ENCODE results near the gene TRAF1.

Gene TRAF1

DNA sequence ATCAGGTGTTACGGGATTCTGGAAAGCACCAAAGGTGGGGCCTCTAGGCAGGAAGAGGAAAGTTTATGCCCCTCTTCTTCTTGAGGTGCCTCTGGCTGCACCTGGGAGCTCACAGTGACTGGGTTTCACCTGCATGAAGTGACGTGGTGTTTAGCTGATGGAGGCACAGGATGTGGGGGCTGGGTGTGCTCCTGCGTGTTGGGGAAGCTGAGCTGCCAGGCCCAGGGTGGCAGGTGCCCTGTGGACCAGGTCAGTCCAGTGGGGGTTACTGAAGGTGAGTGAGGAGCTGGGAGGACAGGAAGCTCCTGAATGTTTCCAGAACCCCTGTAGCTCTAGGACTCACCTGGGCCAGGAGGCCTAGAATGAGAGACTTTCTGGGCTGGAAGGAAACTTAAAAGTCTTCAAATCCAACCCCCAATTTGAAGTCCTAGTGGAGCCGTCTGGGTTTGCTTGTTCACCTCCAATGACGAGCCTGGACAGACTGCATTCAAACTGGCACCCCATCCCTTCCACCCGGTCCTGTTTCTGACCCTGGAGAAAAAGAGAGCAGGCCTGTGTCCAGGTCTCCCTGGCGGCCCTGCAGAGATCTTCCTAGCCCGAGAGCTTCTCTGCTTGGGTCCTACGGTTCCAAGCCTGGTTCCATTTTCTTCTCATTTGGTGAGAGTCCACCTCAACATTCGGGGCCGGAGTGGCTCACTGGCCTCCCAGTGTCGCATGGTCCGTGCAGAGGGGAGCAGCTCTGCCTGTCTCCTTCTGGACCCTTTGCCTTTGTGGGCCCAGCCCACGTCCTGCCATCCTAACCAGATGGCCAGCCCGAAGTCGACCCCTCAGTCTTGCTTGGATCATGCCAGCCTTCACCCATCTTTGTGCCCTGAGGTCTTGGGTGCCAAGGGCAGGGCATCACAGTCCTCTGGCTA is 22.3 kb downstream of the TRAF1 start:
- DNase-seq, result no peak

DNA sequence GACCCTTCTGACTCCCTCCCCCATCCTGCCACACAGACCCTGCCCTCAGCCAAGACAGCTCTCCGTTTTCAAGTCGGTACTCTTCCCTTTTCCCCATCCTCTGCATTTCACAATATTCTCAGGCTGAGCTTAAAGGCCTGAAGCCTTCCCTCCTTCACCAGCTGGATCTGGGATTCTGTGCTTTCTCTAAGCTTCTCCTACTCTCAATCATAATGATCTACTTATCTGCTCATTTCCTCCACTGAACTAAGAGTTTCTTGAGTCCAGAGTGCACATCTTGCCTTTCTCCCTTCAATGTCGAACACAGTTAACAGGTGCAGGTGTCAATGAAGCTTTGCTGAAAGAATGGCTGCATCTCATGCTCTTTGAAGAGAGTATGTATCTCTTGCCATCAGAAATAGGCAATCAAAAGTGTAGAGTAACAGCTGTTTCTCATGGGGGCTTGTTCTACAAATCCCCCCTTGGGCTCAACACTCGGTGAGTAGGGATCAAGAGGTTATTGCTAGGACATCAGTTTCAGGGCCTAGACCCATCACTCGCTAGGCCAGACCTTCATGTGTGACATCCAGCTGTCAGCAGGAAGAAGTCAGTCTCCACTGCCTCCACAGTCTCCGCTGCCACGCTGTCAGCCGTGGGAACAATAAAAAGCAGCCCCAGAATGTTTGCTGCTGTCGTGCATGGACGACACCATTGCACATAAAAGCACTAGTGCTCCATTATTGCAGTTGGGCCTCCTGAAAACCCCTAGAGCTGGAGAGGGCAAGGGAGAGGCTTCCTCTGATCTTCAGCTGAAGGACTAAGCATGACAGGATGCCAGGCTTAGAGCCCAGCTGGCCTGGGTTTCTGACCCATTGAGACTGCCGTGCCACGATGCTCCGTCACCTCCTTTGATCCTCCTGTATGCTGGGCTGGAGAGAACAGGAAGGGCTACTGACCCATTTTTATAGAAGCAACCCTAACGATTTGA is 23.7 kb downstream of the TRAF1 start:
- no peak for DNase-seq

DNA sequence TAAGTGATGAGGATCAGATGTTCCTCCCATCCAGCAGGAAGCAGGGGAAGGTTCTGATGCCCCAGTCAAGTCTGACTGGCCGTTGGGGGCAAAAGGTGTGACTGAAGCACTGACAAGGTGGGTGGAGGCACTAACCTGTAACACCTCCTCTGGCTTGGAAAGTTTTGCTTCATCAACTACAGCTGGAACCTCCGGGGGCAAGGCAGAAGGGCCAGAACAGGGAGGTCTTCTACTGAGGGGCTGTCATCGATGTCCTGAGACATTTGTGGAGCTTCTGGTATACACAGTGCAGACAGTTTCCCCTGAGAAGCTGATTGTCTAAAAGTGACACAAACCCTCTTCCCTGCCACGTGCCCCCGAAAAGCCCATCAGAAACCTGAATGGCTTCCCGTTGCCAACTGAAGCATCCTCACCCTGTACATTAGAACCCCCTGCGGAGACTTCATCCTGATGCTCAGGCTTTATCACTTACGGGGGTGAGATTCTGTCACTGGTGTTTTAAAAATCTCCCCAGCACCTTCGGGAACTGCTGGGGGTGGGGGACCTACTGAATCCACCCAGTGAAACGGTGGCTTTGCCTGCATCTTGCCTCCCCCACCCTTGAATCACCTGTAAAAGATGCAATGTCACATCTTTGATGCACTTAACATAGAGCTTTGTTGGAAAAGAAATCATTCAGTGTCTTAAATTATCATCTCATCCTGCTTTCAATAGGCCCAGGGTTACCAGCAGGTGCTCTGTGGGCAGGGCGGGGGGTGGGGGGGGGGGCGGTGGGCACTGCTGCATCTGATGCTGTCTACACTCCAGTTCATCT is 24.6 kb downstream of the TRAF1 start:
- no peak for DNase-seq

DNA sequence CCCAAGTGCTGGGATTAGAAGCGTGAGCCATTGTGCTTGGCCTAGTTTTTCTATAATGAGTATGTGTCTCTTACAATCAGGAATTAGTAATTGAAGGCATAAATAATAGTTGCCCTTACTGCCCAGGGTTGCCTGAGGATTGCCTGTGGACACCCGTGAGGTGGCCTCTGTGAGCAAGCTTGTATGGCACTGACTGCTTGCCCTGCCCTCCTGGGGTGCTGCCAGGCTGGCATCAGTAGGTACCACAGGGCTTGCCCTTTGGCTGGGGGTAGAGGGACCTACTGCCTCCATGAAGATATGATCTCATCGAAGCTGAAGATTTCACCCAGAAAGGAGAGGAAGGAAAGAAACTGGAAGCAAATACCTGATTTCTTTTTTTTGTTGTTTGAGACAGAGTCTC is 25.8 kb downstream of the TRAF1 start:
- no peak for DNase-seq

DNA sequence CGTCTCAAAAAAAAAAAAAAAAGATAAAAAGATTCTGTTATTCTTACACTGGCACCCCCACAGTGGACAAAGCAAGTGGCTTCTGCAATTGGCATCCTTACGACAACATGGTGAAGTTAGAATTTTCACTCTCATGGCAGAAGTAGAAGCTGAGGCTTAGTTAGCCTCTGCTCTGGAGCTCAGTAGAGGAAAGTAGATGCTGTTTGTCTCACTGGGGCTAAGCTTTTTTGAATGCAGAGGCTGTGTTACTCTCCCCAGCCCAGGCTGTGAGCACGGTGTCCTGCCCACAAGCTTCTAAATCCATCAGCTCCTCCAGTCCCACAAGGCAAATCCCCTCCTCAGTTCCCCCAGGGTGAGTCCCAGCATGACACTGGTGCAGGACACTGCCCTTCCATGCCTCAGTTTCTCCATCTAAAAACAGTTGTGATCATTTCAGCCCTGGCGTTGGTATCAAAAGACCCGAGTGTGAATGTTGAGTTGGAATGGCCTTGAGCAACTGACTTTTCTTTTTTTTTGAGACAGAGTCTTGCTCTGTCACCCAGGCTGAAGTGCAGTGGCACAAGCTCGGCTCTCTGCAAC is 27.0 kb downstream of the TRAF1 start:
- DNase-seq, result no peak

DNA sequence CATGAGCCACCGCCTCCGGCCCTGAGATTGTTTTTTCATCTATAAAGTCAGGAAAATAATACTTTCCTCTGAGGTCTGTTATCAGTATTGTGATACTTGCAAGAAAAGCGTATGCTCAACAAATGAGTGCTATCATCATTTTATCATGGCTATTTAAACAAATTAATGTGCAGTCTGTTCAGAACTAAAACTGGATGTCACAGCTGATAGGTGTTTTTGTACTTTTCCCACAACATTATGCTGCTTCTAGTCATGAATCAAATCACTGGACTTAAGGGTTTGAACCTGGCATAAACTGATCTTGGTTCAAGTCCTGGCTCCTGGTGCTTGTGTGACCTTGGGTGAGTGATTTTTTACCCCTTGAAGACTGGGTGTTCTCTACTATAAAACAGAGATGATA is 28.2 kb downstream of the TRAF1 start:
- DNase-seq, result no peak

DNA sequence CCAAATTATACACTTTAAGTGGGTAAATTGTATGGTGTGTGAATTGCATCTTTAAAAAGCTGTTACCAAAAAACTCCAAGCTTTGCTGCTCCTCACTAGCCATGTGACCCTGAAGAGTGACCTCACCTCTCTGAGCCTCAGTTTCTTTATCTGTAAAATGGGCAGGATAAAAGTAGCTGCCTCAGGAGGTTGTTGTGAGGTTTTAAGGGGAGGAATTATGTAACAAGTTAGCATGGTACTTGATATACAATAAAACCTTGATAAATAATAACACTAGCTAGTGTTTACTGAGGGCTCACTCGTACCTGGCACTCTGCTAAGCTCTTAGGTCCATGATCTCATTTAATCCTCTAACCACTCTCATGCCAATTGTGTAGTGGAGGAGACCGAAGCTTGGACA is 30.6 kb downstream of the TRAF1 start:
- no peak for DNase-seq

DNA sequence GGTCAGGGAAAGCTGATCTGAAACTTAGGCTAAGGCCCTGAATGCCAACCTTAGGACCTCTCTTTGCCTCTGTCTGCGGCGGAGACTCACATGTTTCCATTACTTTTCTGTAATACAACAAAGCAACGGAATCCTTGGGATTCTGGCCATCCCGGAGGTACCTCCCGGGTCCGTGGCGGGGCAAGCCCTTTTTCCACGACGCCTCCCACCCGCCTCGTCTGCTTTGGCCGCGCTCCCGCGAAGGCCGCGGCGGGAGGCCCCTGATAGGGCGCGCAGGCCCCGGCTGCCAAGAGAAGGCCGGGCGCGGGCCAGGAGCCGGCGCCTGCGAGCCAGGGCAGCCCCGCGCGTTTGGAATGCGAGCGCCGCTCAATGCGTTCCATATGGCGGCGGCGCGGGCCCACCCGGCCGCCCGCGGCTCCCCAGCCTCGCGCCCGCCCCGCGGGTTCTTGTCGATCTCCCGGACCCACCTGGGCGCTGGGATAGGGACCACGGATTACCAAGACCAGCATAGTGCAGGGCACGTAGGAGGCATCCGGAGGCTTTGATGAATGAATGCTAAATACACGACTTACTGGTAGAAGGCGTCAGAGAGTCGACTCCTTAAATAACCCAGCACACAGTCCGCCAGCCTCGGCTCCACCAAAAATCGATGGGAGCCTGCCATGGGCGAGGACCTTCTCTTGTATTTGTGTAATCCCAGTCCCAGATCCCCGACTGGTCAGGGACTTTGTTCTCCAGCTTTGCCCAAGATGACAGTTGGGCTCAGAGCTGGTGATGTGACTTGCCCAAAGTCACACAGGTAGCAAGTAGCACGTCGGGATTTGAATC is 32.1 kb downstream of the TRAF1 start:
- DNase-seq, result no peak

DNA sequence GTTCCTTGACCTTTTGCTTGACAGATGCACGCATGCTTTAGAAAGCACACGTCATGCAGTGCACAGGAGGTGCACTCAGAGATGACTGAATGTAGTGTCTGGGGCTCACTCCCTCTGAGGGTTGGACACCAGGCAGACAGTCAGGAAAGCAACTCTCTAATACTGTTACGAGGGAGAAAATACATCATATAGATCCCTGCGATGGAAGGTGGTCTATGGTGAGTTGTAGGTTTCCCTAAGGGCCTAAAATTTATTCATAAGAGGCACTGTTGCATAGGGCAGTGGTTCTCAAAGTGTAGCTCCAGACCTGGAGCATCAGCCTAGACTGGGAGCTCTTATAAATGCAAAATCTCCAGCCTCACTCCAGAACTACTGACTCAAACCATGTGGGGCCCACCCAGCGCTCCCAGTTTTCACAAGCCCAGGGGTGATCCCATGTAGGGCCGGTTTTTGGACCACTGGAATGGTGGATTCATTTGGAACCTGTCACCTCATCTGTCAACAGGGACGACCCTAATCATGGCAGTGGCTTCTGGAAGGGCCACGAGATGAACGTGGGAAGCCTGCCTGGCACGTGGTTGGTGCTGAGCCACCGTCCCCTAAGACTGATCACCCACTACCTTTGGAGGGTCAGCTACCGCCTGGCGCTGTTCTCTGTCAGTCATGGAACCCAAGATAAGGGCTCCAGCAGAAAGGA is 32.8 kb downstream of the TRAF1 start:
- DNase-seq, result no peak

DNA sequence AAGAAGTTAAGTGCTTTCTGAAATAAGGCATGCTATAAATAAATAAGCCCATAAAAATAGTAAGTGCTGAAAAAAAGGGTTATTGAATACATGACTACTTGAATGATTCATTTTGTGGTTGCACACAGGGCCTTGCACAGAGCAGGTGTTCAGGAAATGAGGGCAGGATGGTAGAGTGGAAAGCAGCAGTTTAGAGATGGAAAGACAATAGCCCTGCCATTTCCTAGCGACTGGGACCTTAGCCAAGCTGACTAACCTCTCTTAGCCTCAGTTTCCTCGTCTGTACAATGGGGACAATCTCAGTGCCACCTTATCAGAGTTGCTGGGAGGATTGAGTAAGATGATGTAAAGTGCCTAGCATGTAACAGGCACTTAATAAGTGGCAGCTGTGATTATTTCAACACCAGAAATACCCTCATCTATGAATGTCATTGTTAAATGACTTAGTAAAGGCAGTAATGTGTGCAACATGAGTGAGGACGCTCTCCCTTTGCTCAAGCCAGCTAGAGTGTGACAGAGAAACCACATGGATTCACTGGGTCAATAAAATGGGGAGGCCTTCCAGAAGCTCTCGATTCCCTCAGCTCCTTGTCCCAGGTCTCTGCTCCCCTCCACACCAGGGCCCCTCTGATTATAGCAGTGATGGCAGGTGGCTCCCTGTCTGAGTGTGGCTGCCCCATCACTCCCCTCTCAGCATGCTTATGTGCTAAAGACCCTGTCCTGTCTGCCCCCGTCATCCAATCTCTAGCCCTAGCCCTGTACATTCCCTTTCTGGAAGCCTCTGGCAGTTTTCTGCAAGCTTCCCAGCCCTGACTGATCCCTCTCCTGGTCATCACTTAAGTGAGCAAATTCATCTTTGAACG is 33.6 kb downstream of the TRAF1 start:
- DNase-seq, result peak; percentile 42

DNA sequence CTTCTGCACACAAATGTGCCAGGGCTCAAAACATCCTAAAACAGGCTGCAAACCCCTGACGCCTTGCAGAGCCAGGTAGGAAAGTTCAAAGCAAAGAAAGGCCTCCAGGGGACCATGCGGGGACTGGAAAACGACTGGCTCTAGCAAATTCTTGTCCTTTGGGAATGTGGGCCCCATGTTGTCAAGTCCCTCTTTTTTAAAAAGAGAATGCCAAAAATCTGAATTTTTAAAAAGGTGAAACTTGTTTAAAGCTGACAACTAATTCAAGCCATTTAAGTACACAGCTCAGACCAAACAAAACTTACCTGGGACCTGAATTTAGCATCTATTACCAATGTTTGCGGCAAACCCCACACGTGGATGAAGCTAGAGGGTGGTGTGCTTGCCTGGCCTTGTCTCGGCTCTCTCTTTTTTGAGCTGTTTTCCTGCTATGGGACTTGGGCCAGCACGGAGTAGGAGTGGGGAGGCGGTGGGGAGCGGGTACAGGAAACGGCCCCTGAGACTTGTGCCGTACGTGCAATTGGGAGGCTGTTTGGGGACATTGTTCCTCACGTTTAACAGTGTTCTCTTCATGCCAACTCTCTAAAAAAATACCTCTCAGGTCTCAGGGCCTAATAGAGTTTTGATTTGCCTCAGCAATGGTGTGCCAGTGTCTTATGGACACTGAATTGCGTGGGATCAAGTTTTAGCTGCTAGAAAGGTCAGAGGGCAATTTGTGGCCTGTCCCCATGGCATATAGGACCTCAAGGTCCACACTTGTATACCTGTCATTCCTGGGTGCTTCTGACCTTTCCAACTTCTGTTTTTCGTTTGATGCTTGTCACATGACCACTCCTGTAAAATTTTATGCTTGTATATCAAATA is 34.5 kb downstream of the TRAF1 start:
- DNase-seq, result no peak

DNA sequence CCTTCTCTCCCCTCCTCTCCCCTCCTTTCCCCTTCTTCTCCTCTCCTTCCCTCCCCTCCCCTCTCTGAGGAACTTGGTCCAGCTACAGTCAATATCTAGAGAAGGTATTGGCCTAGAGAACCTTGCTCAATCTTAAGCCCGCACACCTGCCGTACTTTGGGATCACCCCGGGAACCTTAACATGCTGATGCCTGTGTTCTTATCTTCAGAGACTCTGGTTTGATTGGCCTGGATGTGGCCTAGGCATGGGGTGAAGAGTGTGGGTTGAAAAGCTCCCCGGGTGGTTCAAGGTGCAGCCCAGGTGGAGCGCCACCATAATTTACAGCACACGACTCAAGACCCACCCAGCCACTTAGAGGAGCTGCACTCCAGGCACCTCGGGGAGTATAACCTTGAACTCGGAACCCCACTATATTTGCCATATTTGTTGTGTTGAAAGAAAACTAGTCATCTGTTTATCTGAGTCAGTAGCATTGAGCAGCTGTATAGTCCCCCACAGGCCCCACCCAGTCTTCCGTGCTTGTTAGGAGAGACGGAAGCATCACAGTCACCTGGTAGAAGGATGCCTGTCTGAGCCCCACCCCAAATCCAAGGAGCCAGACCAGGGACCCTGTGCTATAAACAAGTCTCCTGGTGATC is 35.2 kb downstream of the TRAF1 start:
- no peak for DNase-seq

DNA sequence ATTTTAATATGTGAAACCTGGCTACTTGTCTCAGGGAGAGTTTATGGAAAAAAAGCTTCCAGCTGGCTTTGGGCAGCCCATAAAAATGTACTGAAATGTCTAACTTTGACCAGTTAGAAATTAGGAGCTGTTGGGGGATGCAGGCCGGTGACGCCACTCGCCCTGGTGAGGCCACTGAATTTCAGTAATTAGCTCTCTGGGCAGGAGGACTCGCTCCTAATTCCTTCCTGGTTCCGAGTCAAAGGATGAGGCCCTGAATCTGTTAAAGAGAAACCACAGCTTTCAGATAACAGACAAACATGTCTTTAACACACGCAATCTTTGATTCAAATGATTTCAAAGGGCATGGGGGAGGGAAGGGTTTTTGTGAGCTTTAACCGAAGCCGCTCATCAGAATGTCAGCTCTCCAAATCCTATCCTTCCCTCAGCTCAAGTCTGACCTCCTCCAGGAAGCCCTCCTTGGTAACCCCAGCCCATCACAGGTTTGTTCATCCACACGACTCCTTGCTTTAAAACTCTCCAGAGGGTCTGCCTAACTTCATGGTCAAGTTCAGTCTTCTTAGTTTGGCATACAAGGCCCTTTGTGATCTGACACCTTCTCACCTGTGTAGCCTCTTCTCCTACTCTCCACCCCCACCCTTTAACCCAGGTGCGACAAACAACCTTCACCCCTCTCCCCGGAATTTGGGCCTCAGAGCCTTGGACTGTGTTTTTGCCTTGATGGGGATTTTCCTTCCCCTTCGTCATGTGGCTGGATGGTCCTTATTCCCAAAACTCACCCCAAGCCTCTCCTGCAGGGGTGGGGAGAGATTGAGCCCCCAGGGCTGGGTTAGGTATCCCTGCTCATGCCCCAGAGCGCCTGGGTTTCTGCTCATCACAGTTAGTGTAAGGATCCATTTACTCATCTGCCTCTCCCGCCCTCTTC is 36.0 kb downstream of the TRAF1 start:
- no peak for DNase-seq

DNA sequence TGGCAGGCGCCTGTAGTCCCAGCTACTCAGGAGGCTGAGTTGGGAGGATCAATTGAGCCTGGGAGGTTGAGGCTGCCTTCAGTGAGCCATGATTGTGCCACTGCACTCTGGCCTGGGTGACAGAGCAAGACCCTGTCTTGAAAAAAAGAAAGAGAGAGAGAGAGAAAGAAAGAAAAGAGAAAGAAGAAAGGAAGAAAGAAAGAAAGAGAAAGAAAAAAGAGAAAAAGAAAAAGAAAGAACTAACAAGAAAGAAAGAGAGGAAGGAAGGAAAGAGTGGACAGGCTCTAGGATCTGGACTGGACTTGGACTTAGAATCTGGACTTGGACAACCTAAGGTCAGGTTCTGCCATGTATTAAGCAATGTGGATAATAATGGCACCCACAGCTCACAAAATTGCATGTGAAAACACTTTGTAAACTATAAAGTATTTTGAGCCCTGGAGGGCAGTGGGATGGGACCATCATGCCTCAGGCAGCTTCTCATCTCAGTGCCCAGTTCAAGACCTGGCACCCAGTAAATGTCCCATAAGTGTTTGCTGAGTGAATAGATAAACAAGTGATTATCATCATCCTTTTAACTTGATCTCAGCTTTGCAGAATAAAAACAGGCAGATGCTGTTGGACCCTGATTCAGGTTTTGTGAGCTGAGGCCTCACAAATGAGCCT is 36.9 kb downstream of the TRAF1 start:
- DNase-seq, result no peak

DNA sequence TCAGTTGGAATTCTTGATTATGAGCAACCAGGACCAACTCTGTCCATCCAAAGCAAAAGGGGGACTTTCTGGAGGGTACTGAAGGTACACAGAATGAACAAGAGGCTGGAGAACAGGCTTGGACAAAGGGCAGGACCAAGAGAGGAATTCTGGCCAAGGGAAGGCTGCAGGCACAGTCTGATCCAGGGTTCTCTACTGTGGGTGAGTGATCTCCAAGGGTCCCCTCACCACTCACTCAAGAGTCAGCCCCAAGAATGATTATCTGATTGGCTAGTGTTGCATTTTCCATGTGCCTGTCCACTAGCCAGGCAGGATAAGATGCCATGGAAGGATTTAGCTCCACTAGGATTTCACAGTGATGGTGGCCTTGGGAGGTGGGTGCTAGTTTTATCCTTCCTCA is 38.0 kb downstream of the TRAF1 start:
- no peak for DNase-seq

DNA sequence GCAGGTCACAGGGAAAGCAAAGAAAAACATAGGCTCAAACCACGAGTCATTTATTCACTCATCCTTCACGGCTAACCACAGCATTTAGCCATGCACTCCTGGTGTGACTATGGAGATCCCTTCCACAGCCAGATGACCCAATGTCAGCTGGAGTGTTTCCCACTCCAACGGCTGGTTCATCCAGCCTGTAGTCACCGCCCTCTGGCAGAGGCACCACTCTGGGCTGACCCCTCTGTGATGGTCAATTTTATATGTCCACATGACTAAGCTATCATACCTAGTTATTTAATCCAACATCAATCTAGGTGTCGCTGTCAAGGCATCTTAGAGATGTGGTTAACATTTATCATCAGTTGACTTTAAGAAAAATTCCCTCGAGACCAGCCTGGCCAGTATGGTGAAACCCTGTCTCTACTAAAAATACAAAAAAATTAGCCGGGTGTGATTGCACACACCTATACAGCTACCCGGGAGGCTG is 40.1 kb downstream of the TRAF1 start:
- DNase-seq, result no peak

DNA sequence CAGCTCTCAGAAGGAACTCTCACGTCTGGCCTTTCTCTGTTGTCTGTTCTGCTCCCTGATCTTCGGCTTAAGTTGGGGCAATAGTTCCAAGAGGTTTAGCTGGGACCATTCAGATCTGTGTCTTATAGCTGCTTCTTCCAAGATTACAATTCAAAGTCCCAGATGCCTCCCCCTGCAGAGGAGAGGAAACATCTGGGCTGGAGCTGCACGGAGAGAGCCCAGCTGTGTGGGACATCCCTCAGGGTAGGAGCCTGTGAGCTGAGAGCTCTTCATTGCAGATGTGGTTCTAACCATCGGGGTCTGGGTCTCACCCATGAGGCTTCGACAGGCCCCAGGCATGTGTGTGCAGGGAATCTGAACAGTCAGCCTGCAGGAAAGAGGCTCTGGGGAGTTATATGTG is 40.6 kb downstream of the TRAF1 start:
- no peak for DNase-seq

All from SHP77 treated with DMSO at 0.1 percent for 48 hours (cell line).